GM12892 (cell line): ENCODE measurements around the gene RAB11B.

Experiments
- POLR2A ChIP-seq: IDR thresholded peaks from 2 replicates; pipeline ENCODE4 v1.6.1; 2011; ENCODE audit warnings: low read depth, low read length, control low read depth
- POLR2AphosphoS5 ChIP-seq: IDR thresholded peaks from 2 replicates; pipeline ENCODE4 v1.6.1; 2011; ENCODE audit warnings: low read depth, low read length, control low read depth

- no peak for TF ChIP-seq POLR2AphosphoS5
- no peak for TF ChIP-seq POLR2A
These were observed 22.7 kb upstream of the RAB11B start for GRCh38 chr19:8367327-8368001.
